ENCODE data around the gene DCAF4.

GRCh38 chr14:72904840-72905561 is 21.3 kb upstream of the DCAF4 start:
- TF ChIP-seq FOXA1 (IDR thresholded peaks at IDR 0.05) (no peak), SUZ12 (IDR thresholded peaks at IDR 0.05) (no peak), SP1 (IDR thresholded peaks at IDR 0.05) (no peak), ARNT (IDR thresholded peaks at IDR 0.05) (no peak), FOXK2 (IDR thresholded peaks at IDR 0.05) (no peak), HDGF (IDR thresholded peaks at IDR 0.05; ENCODE audit: borderline replicate concordance) (no peak)
